Lung (tissue), 12 donors: ENCODE measurements around the gene TTC34. TPM values are rescaled to one million over a fixed set of nuclear protein-coding genes. Genes with fewer than 3 reads are reported as not detected.

Source experiments
- ATAC-seq: fragments of 200-7000 bp; cut with Tn5 transposase; one replicate; pipeline ENCODE4 v1.9.1; 2020; ENCODE audit warnings: moderate number of reproducible peaks; ENCODE audit not compliant: insufficient read depth, low FRiP score
- DNase-seq, 3 donors: peaks; one replicate each; pipeline ENCODE4 v3.0.0-alpha.2; 2013 to 2017
- H3K27ac ChIP-seq, 2 donors: one replicate each; pipeline ENCODE4 v1.5.1; 2013; ENCODE audit warnings: mild to moderate bottlenecking in 2 of 2, moderate library complexity in 2 of 2, control low read depth in 1 of 2, inconsistent platforms in 1 of 2, low read depth in 1 of 2, low read length in 1 of 2
- H3K27me3 ChIP-seq, 3 donors: one replicate each; pipeline ENCODE4 v1.5.1; 2013; ENCODE audit warnings: low read length in 2 of 3; ENCODE audit not compliant: control insufficient read depth in 3 of 3, insufficient read depth in 3 of 3
- H3K36me3 ChIP-seq, 4 donors: one replicate each; pipeline ENCODE4 v1.5.1; 2013; ENCODE audit warnings: low read length in 4 of 4, mild to moderate bottlenecking in 1 of 4, moderate library complexity in 1 of 4; ENCODE audit not compliant: control insufficient read depth in 4 of 4, insufficient read depth in 4 of 4
- H3K4me1 ChIP-seq, 5 donors: one replicate each; pipeline ENCODE4 v1.5.1; 2013; ENCODE audit warnings: low read length in 5 of 5, mild to moderate bottlenecking in 2 of 5, moderate library complexity in 1 of 5; ENCODE audit not compliant: control insufficient read depth in 5 of 5, insufficient read depth in 5 of 5
- H3K4me3 ChIP-seq: one replicate; pipeline ENCODE4 v1.5.1; 2013; ENCODE audit warnings: mild to moderate bottlenecking, control low read depth, moderate library complexity
- H3K9ac ChIP-seq, 2 donors: one replicate each; pipeline ENCODE4 v1.5.1; 2013; ENCODE audit warnings: low read length in 2 of 2, control low read depth in 1 of 2; ENCODE audit not compliant: insufficient read depth in 1 of 2
- H3K9me3 ChIP-seq, 4 donors: one replicate each; pipeline ENCODE4 v1.5.1; 2013; ENCODE audit warnings: low read length in 3 of 4, mild to moderate bottlenecking in 1 of 4, moderate library complexity in 1 of 4; ENCODE audit not compliant: control insufficient read depth in 4 of 4, insufficient read depth in 3 of 4
- CTCF ChIP-seq: IDR thresholded peaks from 2 replicates; pipeline ENCODE4 v1.5.1; 2012; ENCODE audit warnings: mild to moderate bottlenecking; ENCODE audit errors: control extremely low read depth, extremely low read depth
- WGBS, 2 donors: extraction: QIAGEN DNeasy Blood & Tissue Kit; methylation state at CpG; one replicate each; pipeline ENCODE4 v1.1.7; 2013; 5-methylcytosine and 5-hydroxymethylcytosine counted together
- polyA plus RNA-seq, 2 donors: library from polyadenylated mRNA; stranded (reverse); fragments of 200-250 nt; gene quantifications; one replicate each; pipeline ENCODE4 v1.2.1, GENCODE V29; 2013
- total RNA-seq, 2 donors: library from RNA; depleted of rRNA in 1 of 2; stranded (reverse); fragments of >200 nt in 1 of 2; gene quantifications; one replicate each; pipeline ENCODE4 v1.2.1, GENCODE V29; 2014 to 2021
- donor health status: control.
- donor health status: control.
- donor health status: Bipolar disorder and iron deficiency.
- donor health status: healthy.
- donor health status: DM: yes; HTN: yes; CAD: no.

Gene TTC34
- total and polyA plus RNA-seq, 4 donors, result 0.30 to 3.3 (median 0.75) TPM

DNA sequence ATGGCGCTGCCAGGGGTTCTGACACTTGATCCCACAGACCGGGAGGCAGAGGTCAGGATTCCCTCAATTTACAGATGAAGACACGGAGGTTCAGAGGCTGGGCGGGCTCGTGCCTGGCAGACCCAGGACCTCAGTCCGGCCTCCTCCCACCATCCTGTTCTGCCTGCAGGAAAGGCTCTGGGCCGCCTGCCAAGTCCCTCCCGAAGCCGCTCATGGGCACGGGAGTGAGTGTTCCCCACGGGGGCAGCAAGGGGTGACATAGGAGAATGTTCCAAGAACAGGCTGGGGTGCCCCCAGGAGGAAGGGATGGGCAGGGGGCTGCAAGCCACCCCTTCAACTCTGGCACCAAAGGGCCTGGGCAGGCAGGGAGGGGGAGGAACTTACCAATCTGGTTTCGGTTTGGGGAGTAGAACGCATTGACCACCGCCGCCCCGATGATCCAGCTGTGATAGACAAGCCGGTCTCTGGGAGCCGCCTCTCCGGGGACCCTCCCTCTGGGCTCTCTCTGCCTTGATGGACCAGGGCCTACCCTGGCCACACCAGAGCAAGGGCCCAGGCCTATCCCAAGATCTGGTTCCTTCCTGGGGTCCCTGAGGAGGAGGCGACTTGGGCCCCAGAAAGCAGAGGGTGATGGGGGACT, 207.4 kb downstream of the TTC34 start:
- Histone ChIP-seq H3K4me1 (peaks cover 0 to 17% (median 10%) of the 10 kb centered on the region in 5 donors), H3K4me3 (no peak overlapping the region), H3K27me3 (no peaks in the 10 kb centered on the region), H3K27ac (peak overlapping the region in 1 of 2 donors; percentile 19), H3K9me3 (no peaks in the 10 kb centered on the region), H3K36me3 (peaks cover 0 to 14% (median 1%) of the 10 kb centered on the region in 4 donors), H3K9ac (no peak overlapping the region)
- no peak for ATAC-seq
- WGBS, 2 donors, result 29 to 46% methylated on average over 20 of the region's 20 CpGs
- DNase-seq, result peak; percentile 76 to 84 (median 79)
- no peak for TF ChIP-seq CTCF

DNA sequence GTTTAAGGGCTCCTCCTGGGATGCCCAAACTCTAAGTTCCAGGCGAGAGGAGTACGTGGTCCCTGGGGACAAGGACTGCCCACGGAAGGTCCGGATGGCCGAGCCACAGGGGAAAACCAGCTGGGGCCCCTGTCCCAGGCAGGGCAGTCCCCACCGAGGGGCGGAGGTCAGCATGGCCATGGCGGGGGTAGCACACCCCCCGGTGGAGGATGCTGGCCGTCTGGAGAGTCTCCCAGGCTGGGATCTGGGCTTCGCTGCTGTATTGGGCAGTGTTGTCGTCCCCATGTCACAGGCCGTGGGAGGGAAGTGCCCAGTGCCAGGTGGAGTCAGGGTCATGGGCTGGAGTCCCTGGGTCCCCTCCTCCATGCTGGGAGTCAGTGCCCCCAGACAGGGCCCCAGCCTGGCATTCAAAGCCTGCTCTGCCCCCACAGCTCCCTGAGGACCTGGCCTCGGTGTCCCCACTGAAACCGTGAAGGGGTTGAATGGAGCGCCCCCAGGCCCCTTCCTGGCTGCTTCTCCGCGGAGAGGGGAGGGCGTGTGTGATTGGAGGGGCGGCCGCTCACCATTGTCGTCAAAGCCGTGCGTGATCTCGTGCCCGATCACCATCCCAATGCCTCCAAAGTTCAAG, 208.1 kb downstream of the TTC34 start:
- no peak overlapping the region for H3K9ac ChIP-seq
- no peaks in the 10 kb centered on the region for H3K9me3 ChIP-seq
- TF ChIP-seq CTCF, result no peak
- WGBS, 2 donors, result 56 to 67% methylated on average over 26 of the region's 26 CpGs
- peak overlapping the region in 1 of 2 donors; percentile 19 for H3K27ac ChIP-seq
- peaks cover 0 to 17% (median 11%) of the 10 kb centered on the region in 5 donors for H3K4me1 ChIP-seq
- ATAC-seq, result no peak
- no peaks in the 10 kb centered on the region for H3K27me3 ChIP-seq
- peaks cover 0 to 20% (median 4%) of the 10 kb centered on the region in 4 donors for H3K36me3 ChIP-seq
- no peak for DNase-seq
- H3K4me3 ChIP-seq, result no peak overlapping the region

- Histone ChIP-seq H3K27me3 (no peaks in the 10 kb centered on the region), H3K36me3 (peaks cover 0 to 21% (median 4%) of the 10 kb centered on the region in 4 donors), H3K4me1 (peaks cover 0 to 17% (median 11%) of the 10 kb centered on the region in 5 donors), H3K4me3 (no peak overlapping the region), H3K27ac (no peak overlapping the region), H3K9me3 (no peaks in the 10 kb centered on the region), H3K9ac (no peak overlapping the region)
- ATAC-seq (no peak), DNase-seq (no peak)
- TF ChIP-seq CTCF, result no peak
- 38 to 59% methylated on average over 15 of the region's 15 CpGs for WGBS, 2 donors
Measured at GRCh38 chr1:2592672-2593071, 208.8 kb downstream of the TTC34 start.
